ENCODE data around the gene GGCT.

The GGCT gene

GRCh38 chr7:30475580-30475979 is 29.0 kb downstream of the GGCT start:
- Histone ChIP-seq H3K27ac (replicated peaks) (no peak overlapping the region), H3K27me3 (ENCODE audit: insufficient read depth, poor library complexity, severe bottlenecking) (no peaks in the 10 kb centered on the region), H3K4me3 (replicated peaks; ENCODE audit: insufficient read depth, low read length) (no peak overlapping the region)
- no peak for TF ChIP-seq REST (IDR thresholded peaks at IDR 0.05; ENCODE audit: insufficient replicate concordance, low read depth)
- no peak for TF ChIP-seq CTCF (IDR thresholded peaks at IDR 0.05; ENCODE audit: insufficient read depth, low read length)
- no peak for TF ChIP-seq POLR2AphosphoS5 (IDR thresholded peaks at IDR 0.05; ENCODE audit: low read depth)
- TF ChIP-seq SPI1 (IDR thresholded peaks at IDR 0.05; ENCODE audit: borderline replicate concordance, low read depth) = no peak
- no peak for TF ChIP-seq GABPA (IDR thresholded peaks at IDR 0.05; ENCODE audit: low read depth)
- DNase-seq (ENCODE audit: low read depth in 1 of 2, low spot score in 1 of 2) = no peak

- no peaks in the 10 kb centered on the region for H3K27me3 ChIP-seq (ENCODE audit: insufficient read depth, poor library complexity, severe bottlenecking)
- H3K4me3 ChIP-seq (replicated peaks; ENCODE audit: insufficient read depth, low read length) = no peak overlapping the region
- H3K27ac ChIP-seq (replicated peaks) = no peak overlapping the region
- TF ChIP-seq CTCF (IDR thresholded peaks at IDR 0.05; ENCODE audit: insufficient read depth, low read length) (no peak), SPI1 (IDR thresholded peaks at IDR 0.05; ENCODE audit: borderline replicate concordance, low read depth) (no peak), REST (IDR thresholded peaks at IDR 0.05; ENCODE audit: insufficient replicate concordance, low read depth) (no peak), GABPA (IDR thresholded peaks at IDR 0.05; ENCODE audit: low read depth) (no peak), POLR2AphosphoS5 (IDR thresholded peaks at IDR 0.05; ENCODE audit: low read depth) (no peak)
- DNase-seq (ENCODE audit: low read depth in 1 of 2, low spot score in 1 of 2) = no peak
Measured at GRCh38 chr7:30474893-30475292, 29.7 kb downstream of the GGCT start.

- Histone ChIP-seq H3K27me3 (ENCODE audit: insufficient read depth, poor library complexity, severe bottlenecking) (no peaks in the 10 kb centered on the region), H3K27ac (replicated peaks) (no peak overlapping the region), H3K4me3 (replicated peaks; ENCODE audit: insufficient read depth, low read length) (no peak overlapping the region)
- no peak for DNase-seq (ENCODE audit: low read depth in 1 of 2, low spot score in 1 of 2)
- TF ChIP-seq REST (IDR thresholded peaks at IDR 0.05; ENCODE audit: insufficient replicate concordance, low read depth) (no peak), SPI1 (IDR thresholded peaks at IDR 0.05; ENCODE audit: borderline replicate concordance, low read depth) (no peak), POLR2AphosphoS5 (IDR thresholded peaks at IDR 0.05; ENCODE audit: low read depth) (no peak), GABPA (IDR thresholded peaks at IDR 0.05; ENCODE audit: low read depth) (no peak), CTCF (IDR thresholded peaks at IDR 0.05; ENCODE audit: insufficient read depth, low read length) (no peak)
Measured at GRCh38 chr7:30474485-30474884, 30.1 kb downstream of the GGCT start.

All from HL-60 (cell line).